Measurements from ENCODE around the gene STAG1.
"Not testable (repeated sequence)": the region's sequence is repeated elsewhere in the genome, so short reads cannot be mapped to it uniquely, and the experiment has no call there.

Gene STAG1

DNA sequence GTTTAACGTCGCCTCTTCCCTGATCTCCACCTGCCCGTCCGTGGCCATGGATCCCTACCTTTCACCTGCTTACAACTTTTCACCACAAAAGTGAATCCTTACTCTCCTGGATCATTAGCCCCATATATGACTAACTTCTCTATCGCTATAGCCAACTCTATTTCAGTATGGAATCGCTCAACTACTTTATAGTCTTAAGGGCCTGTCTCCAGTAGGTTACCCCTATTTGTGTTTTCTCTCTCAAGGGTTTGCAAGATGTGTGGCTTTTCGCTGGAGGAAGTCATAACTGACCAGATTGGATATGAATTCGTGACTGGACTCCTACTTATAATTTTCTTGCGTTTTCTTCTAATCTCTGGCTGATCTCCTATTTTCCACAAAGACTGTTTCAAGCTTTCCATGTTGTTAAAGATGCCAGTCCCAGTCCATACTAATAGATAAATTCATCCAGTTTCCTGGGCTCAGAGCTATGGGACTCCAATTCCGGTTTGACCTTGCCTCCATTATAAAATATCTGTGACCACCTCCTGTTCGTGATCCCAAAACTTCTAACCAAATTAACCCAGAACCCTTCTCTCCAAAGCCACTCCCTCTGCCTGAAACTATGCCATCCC lies 1.3 kb upstream of the STAG1 start:
- H3K4me3 ChIP-seq (ENCODE audit: control insufficient read depth, low read depth, low read length): peak overlapping the region; percentile 61
- DNase-seq (ENCODE audit: low read depth): peak; percentile 22
- TF ChIP-seq, protein P1, sequence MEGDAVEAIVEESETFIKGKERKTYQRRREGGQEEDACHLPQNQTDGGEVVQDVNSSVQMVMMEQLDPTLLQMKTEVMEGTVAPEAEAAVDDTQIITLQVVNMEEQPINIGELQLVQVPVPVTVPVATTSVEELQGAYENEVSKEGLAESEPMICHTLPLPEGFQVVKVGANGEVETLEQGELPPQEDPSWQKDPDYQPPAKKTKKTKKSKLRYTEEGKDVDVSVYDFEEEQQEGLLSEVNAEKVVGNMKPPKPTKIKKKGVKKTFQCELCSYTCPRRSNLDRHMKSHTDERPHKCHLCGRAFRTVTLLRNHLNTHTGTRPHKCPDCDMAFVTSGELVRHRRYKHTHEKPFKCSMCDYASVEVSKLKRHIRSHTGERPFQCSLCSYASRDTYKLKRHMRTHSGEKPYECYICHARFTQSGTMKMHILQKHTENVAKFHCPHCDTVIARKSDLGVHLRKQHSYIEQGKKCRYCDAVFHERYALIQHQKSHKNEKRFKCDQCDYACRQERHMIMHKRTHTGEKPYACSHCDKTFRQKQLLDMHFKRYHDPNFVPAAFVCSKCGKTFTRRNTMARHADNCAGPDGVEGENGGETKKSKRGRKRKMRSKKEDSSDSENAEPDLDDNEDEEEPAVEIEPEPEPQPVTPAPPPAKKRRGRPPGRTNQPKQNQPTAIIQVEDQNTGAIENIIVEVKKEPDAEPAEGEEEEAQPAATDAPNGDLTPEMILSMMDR (conservative IDR thresholded peaks at IDR 0.05; ENCODE audit: control insufficient read depth, insufficient read depth, low read depth, low read length): no peak

DNA sequence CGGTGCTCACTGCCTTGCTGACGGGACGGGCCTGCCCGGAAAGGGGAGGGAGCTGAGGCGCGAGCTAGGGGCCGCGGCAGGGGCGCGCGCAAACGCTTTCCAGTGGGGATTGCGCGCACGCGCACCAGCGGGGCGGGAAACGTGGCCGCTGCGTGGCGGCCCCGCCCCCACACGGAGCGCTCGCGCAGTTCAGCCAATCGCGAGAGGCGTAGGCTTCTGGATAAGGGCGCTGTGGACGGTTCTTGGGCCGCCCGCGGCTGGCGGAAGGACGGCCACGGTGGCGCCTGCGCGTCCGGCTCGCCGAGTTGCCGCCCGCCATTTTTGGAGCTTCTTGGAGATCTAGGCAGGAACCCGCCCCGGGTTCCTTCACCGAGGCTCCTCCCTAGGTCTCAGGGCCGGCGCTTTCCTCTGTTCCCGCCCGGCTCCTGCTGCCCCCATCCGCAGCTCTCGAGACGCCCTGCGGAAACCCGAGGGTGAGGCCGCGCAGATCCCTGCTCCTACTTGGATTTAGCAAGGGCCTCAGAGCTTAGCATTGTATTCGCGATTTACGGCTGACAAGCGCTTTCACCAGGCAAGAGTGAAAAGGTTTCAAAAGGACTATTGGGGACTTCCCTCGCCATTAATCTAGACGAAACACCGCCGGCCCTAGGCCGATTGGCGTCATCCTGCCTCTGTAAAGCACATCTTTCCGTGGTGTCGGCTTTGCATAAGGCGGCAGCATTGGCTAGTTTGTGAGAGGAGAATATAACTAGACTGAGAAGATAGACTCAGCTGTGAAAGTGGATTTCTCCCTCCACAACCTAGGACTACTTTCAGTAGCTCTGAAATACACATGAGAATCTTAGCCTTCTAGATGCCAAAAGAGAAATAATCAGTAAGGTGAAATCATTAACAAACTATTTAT lies 496 bp upstream of the STAG1 start:
- TF ChIP-seq, protein P1 (conservative IDR thresholded peaks at IDR 0.05; ENCODE audit: control insufficient read depth, insufficient read depth, low read depth, low read length): no peak
- peak; percentile 96 for DNase-seq (ENCODE audit: low read depth)
- H3K4me3 ChIP-seq (ENCODE audit: control insufficient read depth, low read depth, low read length): peak overlapping the region; percentile 78

DNA sequence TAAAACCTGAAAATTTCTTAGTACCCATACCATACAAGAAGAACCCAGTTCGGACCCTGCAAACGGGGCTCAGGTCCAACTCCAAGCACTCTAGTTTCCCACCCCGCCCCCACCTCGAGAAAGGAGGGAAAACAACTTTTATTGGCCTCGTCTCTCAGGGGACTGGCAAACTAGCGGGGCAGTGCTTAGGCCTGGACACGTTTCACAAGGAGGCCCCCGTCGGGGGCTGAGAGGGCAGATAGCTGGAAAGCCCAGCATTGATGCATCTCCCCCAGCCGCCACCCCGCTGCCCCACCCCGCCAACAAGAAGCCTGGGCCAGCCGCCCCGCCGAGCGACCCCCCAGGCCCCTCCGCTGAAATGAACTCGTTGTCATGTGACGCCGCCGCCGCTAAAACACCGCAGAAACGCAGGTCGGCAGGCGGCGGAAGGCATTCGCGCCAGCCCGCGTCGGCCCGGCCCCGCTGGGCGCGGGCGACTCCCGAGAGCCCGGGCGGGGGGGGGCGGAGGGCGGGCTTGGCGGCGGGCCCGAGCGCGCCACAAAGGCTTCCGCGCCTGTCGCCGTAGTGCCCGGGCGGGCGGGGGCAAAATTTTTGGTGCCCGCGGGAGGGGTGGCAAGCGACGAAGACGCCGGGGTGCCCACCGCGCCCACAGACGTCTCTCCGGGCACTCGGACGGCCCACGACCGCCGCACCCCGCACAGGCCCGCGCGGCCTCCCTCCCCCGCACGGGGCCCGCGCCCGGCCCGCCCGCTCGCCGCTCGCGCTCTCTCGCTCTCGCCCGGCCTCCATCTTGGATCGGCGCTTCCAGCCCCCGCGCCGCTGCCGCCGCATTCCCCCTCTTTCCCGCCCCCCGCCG lies 634 bp downstream of the STAG1 start:
- H3K4me3 ChIP-seq (ENCODE audit: control insufficient read depth, low read depth, low read length): peak overlapping the region; percentile 78
- TF ChIP-seq, protein P1 (conservative IDR thresholded peaks at IDR 0.05; ENCODE audit: control insufficient read depth, insufficient read depth, low read depth, low read length): no peak
- DNase-seq (ENCODE audit: low read depth): peak; percentile 76

DNA sequence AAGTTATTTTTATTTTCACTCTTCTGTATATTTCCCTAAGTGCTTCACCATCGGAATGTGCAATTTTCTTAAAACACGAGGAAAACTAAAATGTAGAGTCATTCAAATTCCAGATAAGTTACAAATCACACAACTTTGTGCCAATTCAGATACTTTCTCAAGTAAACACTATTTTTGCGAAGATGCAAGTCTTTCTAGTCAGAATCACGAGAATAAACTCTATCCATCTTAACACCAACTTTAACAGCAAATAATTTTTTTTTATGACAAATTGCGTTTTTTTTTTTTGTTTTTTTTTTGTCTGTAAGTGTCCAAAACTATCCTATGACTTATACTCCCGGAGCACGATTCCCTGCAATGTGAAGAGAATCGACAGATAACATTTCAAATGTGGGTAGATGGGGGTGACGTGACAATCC lies 1.3 kb downstream of the STAG1 start:
- DNase-seq (ENCODE audit: low read depth): peak; percentile 75

DNA sequence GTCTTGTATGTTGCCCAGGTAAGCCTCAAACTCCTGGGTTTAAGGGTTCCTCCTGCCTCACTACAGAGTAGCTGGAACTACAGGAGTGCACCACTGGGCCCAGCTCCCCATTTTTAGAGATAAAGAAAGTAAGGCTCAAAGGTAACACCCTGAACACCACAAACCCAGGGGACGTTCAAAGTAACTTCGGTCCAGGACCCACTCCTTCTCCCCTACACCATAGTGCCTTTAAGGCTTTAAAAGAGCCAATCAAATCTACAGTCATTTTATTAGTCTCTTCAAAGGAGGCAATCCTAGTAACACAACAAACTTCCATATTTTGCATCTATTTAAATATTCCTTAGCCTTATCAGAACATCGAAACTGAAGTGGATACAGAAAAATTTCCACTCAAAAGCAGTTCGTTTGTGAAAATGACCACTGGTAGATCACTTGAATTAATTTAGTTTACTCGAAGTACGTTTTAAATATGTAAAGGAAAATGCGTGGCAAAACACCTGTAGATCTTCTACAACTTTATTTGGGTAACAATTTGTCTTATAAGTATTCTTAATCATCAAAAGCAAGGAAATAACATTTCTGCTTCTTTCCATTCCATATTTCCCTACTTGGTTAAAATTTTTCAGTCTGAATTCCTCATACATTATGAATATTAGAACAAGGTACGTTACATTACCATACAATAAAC lies 1.8 kb downstream of the STAG1 start:
- DNase-seq (ENCODE audit: low read depth): peak; percentile 20
- TF ChIP-seq, protein P1 (conservative IDR thresholded peaks at IDR 0.05; ENCODE audit: control insufficient read depth, insufficient read depth, low read depth, low read length): no peak
- peak overlapping the region; percentile 78 for H3K4me3 ChIP-seq (ENCODE audit: control insufficient read depth, low read depth, low read length)

More for the DNA sequence above, 1.3 kb downstream of the STAG1 start:
- TF ChIP-seq, protein P1 (conservative IDR thresholded peaks at IDR 0.05; ENCODE audit: control insufficient read depth, insufficient read depth, low read depth, low read length): no peak
- peak overlapping the region; percentile 78 for H3K4me3 ChIP-seq (ENCODE audit: control insufficient read depth, low read depth, low read length)

DNA sequence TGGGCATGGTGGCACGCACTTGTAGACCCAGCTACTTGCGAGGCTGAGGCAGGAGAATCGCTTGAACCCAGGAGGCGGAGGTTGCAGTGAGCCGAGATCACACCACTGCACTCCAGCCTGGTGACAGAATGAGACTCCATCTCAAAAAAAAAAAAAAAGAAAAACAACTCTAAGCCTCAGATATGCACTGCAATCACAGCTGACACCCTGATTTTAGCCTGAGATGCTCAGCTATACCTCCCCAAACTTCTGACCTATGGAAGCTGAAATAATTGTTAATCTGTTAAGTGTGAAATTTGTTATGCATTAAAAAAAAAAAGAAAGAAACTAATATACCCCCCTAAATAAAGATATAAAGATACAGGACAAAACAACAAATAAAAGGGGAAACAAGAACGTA lies 2.6 kb downstream of the STAG1 start:
- DNase-seq (ENCODE audit: low read depth); H3K4me3 ChIP-seq (ENCODE audit: control insufficient read depth, low read depth, low read length): not testable (repeated sequence)

Data from fibroblast of mammary gland (primary cell).